ENCODE data around the gene LGR4.

LGR4 gene

GRCh38 chr11:27421819-27422494 lies 50.6 kb downstream of the LGR4 start:
- DNase-seq, result no peak

- peak; percentile 21 for DNase-seq
Observed at GRCh38 chr11:27420722-27421572, 51.6 kb downstream of the LGR4 start.

DNA sequence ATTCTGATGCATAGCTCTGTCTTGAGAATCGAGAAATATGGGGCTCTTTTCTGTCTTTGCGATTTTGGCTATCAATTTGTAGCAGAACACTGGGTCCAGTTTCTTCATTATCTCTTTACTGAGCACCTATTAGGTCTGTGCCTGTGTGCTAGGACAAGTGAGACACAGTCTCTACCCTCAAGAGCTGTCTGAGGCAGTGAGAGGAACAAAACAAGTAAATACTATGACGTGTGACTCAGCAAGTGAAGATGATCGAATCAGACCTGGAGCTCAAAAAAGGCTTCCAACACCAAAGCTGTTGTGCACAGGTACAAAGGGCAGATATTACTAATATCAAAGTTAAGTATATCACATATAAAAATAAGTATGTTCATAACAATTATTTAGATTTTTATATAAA lies 52.4 kb downstream of the LGR4 start:
- peak; percentile 4 for DNase-seq

DNA sequence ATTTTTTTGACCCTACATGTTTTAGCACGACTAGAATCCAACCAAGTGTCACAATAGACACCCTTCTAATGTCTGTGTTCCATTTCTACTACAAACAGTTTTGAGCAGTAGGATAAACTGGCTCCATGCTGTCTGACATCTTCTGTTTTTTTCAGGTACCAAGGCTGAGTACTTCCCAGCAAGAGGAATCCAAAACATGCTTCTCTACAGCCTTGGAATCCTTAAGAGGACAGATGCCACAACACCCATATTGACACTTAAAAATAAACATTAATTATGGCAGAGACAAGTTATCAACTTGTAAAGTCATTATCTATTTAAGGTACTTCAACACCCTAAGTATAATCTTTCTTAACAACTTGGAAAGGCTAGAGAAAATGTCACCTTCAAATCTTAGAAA lies 54.2 kb downstream of the LGR4 start:
- no peak for DNase-seq

- no peak for DNase-seq
Observed at GRCh38 chr11:27416568-27417176, 55.9 kb downstream of the LGR4 start.

- DNase-seq, result no peak
Observed at GRCh38 chr11:27414644-27415043, 57.9 kb downstream of the LGR4 start.

DNA sequence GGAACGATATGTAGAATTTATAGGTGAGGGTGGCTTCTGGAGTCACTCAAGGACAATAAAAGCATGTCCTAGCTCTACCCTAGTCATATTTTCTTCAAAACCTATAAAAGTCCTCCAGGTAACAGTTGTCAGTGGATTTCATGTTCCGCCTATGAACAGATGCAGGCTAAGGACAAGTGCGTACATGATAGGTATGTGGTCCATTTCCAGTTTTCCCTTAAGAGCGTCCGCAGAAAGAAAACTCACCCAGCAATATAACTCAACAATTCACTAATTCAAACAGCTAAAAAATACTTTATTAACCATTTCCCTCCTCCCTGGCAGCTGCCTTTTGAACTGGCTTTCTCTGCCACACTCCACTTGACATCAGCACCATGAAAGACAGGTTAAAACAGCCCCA lies 59.4 kb downstream of the LGR4 start:
- no peak for DNase-seq

DNA sequence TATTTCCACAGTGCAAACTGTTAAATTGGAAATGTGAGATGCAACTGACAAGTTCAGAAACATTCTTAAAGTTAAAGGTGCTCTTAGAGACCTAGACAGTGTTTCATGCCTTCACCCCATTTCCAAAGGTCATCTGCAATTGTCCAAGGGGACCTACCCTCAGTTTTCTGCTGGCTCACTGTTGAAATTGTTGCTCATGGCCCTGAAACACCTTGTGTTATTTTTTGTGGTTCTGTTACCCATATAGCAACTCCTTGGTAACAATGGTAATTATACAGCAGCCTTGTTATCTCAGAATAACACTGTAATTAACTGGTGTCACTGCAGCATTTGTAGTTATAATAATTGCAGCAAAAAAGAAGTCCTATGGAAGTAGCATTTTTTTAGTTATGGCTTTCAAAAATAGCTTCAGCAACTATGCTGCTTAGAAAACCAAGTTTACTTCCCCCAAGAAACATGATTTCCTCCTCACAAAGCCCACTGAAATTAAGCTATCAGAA lies 60.3 kb downstream of the LGR4 start:
- DNase-seq, result peak; percentile 3

DNA sequence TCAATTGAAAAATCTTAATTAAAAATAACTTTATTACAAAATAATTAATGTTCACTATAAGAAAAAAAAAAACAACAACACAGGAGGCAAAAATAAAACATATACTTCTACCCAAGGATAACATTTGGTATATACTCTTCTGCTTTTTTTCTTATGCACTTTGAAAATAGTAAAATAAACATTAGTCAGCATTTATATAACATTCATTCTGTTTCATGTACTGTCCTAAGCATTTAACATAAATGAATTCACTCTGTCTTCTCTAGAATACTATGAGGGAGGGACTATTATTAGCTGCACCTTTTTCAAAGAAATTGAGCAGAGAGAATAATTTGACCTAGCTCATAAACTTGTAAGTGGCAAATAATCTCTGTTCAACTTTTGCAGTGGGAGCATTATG lies 61.3 kb downstream of the LGR4 start:
- DNase-seq, result no peak

DNA sequence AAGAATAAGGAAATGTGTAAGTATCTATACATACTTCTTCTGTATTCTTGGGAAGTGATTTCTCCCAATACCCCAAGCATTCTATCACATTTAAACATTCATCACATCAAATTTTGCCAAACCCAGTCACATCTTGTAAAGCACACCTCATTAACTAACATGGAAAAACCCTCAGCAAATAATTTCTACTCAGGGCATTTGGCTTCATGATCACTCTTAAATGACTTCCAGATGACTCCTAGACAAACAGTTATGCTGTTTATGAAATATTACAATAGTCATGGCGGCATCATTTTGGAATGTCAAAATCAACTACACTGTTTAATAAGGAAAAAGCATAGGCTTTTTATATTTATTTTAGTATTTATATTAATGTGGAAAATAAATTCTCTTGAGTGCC lies 62.3 kb downstream of the LGR4 start:
- no peak for DNase-seq

- peak; percentile 93 for DNase-seq
Observed at GRCh38 chr11:27409742-27410141, 62.8 kb downstream of the LGR4 start.

DNA sequence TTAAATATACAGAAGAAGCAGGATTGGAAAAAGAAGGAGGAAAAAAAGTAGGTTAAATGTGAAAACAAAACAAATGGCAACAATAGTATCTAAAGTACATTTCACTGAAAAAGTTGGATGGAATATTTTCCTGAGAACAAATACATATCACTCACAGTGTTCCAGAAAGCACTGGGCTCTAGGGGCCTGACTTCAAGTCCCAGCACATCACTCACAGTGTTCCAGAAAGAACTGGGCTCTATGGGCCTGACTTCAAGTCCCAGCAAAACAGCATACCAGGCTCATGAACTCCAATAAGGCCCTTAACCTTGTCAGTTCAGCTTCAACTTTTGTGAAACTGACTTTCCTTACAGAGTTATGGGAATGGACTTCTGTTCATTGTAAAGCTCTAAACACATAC lies 63.5 kb downstream of the LGR4 start:
- DNase-seq, result no peak

GRCh38 chr11:27408246-27408800 lies 64.3 kb downstream of the LGR4 start:
- DNase-seq, result no peak

GRCh38 chr11:27406498-27407354 lies 65.9 kb downstream of the LGR4 start:
- DNase-seq, result no peak

DNA sequence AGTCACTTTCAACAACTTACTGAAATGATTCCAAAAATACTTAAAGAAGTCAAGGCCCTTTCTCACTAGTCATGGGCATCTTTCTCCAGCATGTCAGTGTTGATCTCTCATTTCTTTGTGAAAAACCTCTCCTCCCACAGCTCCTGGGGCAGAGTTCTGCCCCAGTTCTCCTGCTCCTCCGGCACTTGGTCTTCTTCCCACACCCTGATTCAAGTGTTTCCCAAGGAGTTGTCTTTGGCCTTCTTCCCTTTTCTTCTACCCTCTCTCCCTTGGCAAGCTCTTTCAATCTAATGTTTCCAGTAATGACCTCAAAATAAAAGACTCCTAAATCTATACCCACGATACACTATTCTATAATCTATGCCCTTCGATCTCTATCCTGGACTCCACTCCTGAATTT lies 67.5 kb downstream of the LGR4 start:
- DNase-seq, result no peak

- DNase-seq, result no peak
Observed at GRCh38 chr11:27404427-27404826, 68.2 kb downstream of the LGR4 start.

- DNase-seq, result no peak
Observed at GRCh38 chr11:27403195-27403594, 69.4 kb downstream of the LGR4 start.

- no peak for DNase-seq
Observed at GRCh38 chr11:27402450-27402849, 70.1 kb downstream of the LGR4 start.

DNA sequence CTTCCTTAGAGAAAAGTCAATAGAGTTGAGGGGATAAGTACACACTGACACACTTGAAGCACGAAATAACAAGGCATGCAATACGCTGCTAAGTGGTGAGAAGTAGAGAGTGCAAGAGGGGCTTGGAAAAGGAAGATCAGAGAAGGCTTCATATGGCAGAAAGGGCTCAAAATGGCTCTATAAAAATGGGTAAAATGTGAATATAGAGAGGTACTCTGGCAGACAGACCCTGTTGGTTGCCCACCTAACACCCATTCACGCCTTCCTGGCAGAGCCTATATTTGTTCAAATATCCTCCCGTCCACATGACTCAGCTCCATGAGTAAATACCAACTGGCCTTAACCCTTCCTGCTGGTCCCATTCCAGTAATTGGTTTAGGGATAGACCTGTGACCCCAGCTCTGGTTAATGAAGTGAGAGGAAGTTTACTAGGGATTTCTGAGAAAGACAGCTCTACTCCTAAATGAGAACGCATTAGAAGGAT lies 70.7 kb downstream of the LGR4 start:
- no peak for DNase-seq

- no peak for DNase-seq
Observed at GRCh38 chr11:27401280-27401832, 71.2 kb downstream of the LGR4 start.

DNA sequence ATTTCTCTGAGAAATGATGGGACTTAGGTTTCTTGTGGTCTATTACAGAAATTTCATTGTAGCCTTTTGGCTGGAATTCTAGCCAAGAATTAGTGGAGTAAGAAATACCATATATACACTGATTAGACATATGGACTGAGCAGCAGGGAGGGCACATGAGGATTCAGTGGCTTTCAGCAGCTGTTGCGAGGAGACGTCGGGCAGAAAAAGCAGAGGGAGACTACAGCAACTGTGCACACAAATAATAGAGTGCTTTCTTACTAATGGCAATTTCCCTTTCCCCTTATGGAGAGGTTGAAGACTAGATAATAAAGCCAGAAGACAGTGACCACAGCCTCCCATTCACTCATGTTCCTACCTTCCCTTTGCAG lies 74.2 kb downstream of the LGR4 start:
- DNase-seq, result no peak
